ENCODE data around the gene MSANTD1. TPM values are rescaled to one million over a fixed set of nuclear protein-coding genes. Genes with fewer than 3 reads are reported as not detected.

MSANTD1 gene
- total and polyA plus RNA-seq, 10 of the 15 experiments (the other 5 are each of a cell fraction or from before 2014, with no cell fraction given): 0.07 to 0.87 (median 0.22) TPM; not detected in 2

GRCh38 chr4:3299976-3300671, 51.2 kb downstream of the MSANTD1 start:
- ChIA-PET SMC1A (ENCODE audit: uncharacterized antibody, unreplicated experiment) (no interaction called here), POLR2A (no interaction called here), RAD21 (ENCODE audit: unreplicated experiment) (no interaction called here), CTCF (no interaction called here)
- no peaks in the 10 kb centered on the region for H3K27me3 ChIP-seq (replicated peaks in 1 of 2; ENCODE audit: control insufficient read depth in 2 of 2, insufficient read depth in 2 of 2, low read length in 1 of 2)
- no TSS peak for BruUV-seq (replicated peaks)
- H3K4me1 ChIP-seq (ENCODE audit: control insufficient read depth, insufficient read depth, low read length): peaks cover 16% of the 10 kb centered on the region
- H3K4me2 ChIP-seq (ENCODE audit: control insufficient read depth, insufficient read depth): no peak overlapping the region
- H2AFZ ChIP-seq (ENCODE audit: control insufficient read depth, low read depth, low read length): no peak overlapping the region
- no peaks in the 10 kb centered on the region for H3K36me3 ChIP-seq (ENCODE audit: control insufficient read depth in 2 of 2, insufficient read depth in 2 of 2, low read length in 1 of 2)
- no peak overlapping the region for H3K9ac ChIP-seq (ENCODE audit: control insufficient read depth, insufficient read depth, low read length)
- no peak for FAIRE-seq
- in situ Hi-C loops (cut with MboI) (no loop called here), intact Hi-C loops (cut with micrococcal nuclease; ENCODE audit: unreplicated experiment) (no loop called here)
- H3K9me3 ChIP-seq (replicated peaks; ENCODE audit: control insufficient read depth, insufficient read depth, low read length): no peaks in the 10 kb centered on the region; the same call in 2 of the 3 replicates
- H3K4me3 ChIP-seq: no peak overlapping the region
- H3K27ac ChIP-seq (ENCODE audit: control insufficient read depth, insufficient read depth): no peak overlapping the region
- DNase-seq (ENCODE audit: low read depth, low spot score): no peak
- 37% methylated on average over 19 of the region's 19 CpGs for WGBS (ENCODE audit: insufficient coverage, insufficient replicate concordance, low lambda C conversion rate, missing lambda C conversion rate)
- H4K20me1 ChIP-seq (ENCODE audit: control insufficient read depth, insufficient read depth): no peaks in the 10 kb centered on the region
- H3K79me2 ChIP-seq (ENCODE audit: control insufficient read depth, insufficient read depth, low read length): no peaks in the 10 kb centered on the region
- no peak for ATAC-seq
- TF ChIP-seq MXI1 (IDR thresholded peaks at IDR 0.05; ENCODE audit: low read depth, low read length) (no peak), YBX1 (IDR thresholded peaks at IDR 0.05) (no peak), E2F8 (IDR thresholded peaks at IDR 0.05; ENCODE audit: low read depth, partially characterized antibody) (no peak), SIN3A (IDR thresholded peaks at IDR 0.05; ENCODE audit: low read depth, low read length) (no peak), PAX5 (IDR thresholded peaks at IDR 0.05; ENCODE audit: borderline replicate concordance, low read depth, low read length) (no peak), ZNF274 (IDR thresholded peaks at IDR 0.05; ENCODE audit: insufficient read depth, insufficient read length) (no peak), POU2F2 (IDR thresholded peaks at IDR 0.05; ENCODE audit: borderline replicate concordance, low read depth, low read length) (no peak), CEBPZ (IDR thresholded peaks at IDR 0.05; ENCODE audit: low read depth, low read length) (no peak), SIX5 (IDR thresholded peaks at IDR 0.05; ENCODE audit: low read depth, low read length, severe bottlenecking) (no peak)
- TF ChIP-seq, protein P1, sequence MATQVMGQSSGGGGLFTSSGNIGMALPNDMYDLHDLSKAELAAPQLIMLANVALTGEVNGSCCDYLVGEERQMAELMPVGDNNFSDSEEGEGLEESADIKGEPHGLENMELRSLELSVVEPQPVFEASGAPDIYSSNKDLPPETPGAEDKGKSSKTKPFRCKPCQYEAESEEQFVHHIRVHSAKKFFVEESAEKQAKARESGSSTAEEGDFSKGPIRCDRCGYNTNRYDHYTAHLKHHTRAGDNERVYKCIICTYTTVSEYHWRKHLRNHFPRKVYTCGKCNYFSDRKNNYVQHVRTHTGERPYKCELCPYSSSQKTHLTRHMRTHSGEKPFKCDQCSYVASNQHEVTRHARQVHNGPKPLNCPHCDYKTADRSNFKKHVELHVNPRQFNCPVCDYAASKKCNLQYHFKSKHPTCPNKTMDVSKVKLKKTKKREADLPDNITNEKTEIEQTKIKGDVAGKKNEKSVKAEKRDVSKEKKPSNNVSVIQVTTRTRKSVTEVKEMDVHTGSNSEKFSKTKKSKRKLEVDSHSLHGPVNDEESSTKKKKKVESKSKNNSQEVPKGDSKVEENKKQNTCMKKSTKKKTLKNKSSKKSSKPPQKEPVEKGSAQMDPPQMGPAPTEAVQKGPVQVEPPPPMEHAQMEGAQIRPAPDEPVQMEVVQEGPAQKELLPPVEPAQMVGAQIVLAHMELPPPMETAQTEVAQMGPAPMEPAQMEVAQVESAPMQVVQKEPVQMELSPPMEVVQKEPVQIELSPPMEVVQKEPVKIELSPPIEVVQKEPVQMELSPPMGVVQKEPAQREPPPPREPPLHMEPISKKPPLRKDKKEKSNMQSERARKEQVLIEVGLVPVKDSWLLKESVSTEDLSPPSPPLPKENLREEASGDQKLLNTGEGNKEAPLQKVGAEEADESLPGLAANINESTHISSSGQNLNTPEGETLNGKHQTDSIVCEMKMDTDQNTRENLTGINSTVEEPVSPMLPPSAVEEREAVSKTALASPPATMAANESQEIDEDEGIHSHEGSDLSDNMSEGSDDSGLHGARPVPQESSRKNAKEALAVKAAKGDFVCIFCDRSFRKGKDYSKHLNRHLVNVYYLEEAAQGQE (IDR thresholded peaks at IDR 0.05; ENCODE audit: low read depth, low read length): no peak
- TF ChIP-seq, protein P2, sequence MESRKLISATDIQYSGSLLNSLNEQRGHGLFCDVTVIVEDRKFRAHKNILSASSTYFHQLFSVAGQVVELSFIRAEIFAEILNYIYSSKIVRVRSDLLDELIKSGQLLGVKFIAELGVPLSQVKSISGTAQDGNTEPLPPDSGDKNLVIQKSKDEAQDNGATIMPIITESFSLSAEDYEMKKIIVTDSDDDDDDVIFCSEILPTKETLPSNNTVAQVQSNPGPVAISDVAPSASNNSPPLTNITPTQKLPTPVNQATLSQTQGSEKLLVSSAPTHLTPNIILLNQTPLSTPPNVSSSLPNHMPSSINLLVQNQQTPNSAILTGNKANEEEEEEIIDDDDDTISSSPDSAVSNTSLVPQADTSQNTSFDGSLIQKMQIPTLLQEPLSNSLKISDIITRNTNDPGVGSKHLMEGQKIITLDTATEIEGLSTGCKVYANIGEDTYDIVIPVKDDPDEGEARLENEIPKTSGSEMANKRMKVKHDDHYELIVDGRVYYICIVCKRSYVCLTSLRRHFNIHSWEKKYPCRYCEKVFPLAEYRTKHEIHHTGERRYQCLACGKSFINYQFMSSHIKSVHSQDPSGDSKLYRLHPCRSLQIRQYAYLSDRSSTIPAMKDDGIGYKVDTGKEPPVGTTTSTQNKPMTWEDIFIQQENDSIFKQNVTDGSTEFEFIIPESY (IDR thresholded peaks at IDR 0.05): no peak
